A673 (cell line): ENCODE measurements around the gene RASA3.

Source experiments
- CTCF ChIP-seq: fragments of 300-800, 200-600 bp; sonication (generic); conservative IDR thresholded peaks from 2 replicates; pipeline ENCODE4 v1.5.1; 2017; ENCODE audit warnings: low read depth, mild to moderate bottlenecking, antibody characterized with exemption, low read length, moderate library complexity, mixed read lengths
- EZH2 ChIP-seq: fragments of 200-600 bp; sonication (generic); IDR thresholded peaks from 2 replicates; pipeline ENCODE4 v1.6.1; 2017; ENCODE audit warnings: borderline replicate concordance, low read depth, mild to moderate bottlenecking, mixed read lengths, antibody characterized with exemption, low read length; ENCODE audit not compliant: poor library complexity, severe bottlenecking

- TF ChIP-seq CTCF: no peak
- TF ChIP-seq EZH2: no peak
These were observed 97.2 kb downstream of the RASA3 start for GRCh38 chr13:114035186-114035582.
